Right lobe of liver (tissue), 6 donors: ENCODE results near the gene IFT27. TPM values are rescaled to one million over a fixed set of nuclear protein-coding genes. Genes with fewer than 3 reads are reported as not detected.

Source experiments
- ATAC-seq, 4 donors: fragments of 200-7000 bp; cut with Tn5 transposase; one replicate each; pipeline ENCODE4 v1.9.1; 2020; ENCODE audit warnings: mild to moderate bottlenecking in 4 of 4, moderate library complexity in 4 of 4
- DNase-seq, 3 donors: peaks; one replicate each; pipeline ENCODE4 v3.0.0-alpha.2; 2020
- H3K27ac ChIP-seq, 3 donors: fragments of 200-600 bp; one replicate each; pipeline ENCODE4 v1.8.0; 2022
- H3K27me3 ChIP-seq, 2 donors: fragments of 200-600 bp; one replicate each; pipeline ENCODE4 v1.8.0; 2022
- H3K36me3 ChIP-seq, 4 donors: fragments of 200-600 bp; sonication (generic) in 1 of 4; one replicate each; pipeline versions ENCODE4 v1.5.1 to v1.8.0; 2017 to 2022; ENCODE audit warnings: control low read depth in 1 of 4
- H3K4me1 ChIP-seq, 4 donors: fragments of 200-600 bp; sonication (generic) in 1 of 4; one replicate each; pipeline versions ENCODE4 v1.5.1 to v1.8.0; 2017 to 2022; ENCODE audit warnings: control low read depth in 1 of 4
- H3K4me3 ChIP-seq, 3 donors: fragments of 200-600 bp; one replicate each; pipeline ENCODE4 v1.8.0; 2022
- H3K9me3 ChIP-seq, 4 donors: fragments of 200-600 bp; sonication (generic) in 1 of 4; one replicate each; pipeline versions ENCODE4 v1.5.1 to v1.8.0; 2017 to 2022; ENCODE audit warnings: control low read depth in 1 of 4
- POLR2A ChIP-seq: fragments of 450-650 bp; IDR thresholded peaks from one replicate; pipeline ENCODE4 v1.6.1; 2017; ENCODE audit warnings: antibody characterized with exemption, mild to moderate bottlenecking
- WGBS: methylation state at CpG from one replicate; pipeline ENCODE4 v1.1.6; 2018; ENCODE audit warnings: low coverage, low lambda C conversion rate; ENCODE audit not compliant: insufficient coverage; ENCODE audit errors: missing lambda C conversion rate; 5-methylcytosine and 5-hydroxymethylcytosine counted together
- intact Hi-C, 2 donors: fragments of 100-400 bp; cut with DNase I; formaldehyde crosslinking; loops; one replicate each; pipeline versions ENCODE4 v1.11.2 to v1.14.1; 2022
- long read RNA-seq: library from polyadenylated mRNA; unstranded; transcript quantifications from one replicate; pipeline ENCODE4 v2.0.0, GENCODE V29; 2019
- total RNA-seq, 6 experiments: library from RNA; depleted of rRNA in 2 of 6; stranded (reverse); fragments of >200 nt in 2 of 6; fragmentation: NEBNext Ultra II Directional in 3 of 6; extraction: Animal tissue kit (Norgen Biotek cat#: 25700) in 3 of 6; gene quantifications; one replicate each; pipeline versions ENCODE4 v1.1.0 to v1.2.4, GENCODE V29; 2016 to 2023
- TF ChIP-seq, protein P1 (sequence below), 4 donors: fragments of 200-600 bp in 3 of 4; fragments of 450-650 bp in 1 of 4; IDR thresholded peaks; one replicate each; pipeline versions ENCODE4 v1.5.1 to v1.8.0; 2016 to 2022; ENCODE audit warnings: antibody characterized with exemption in 4 of 4, mild to moderate bottlenecking in 2 of 4
- donor health status: DM: no; HTN: yes; CAD: no.
- donor health status: DM: no; HTN: no; CAD: no.
- donor health status: DM: no; HTN: no; CAD: no.
- donor health status: DM: no; HTN: yes; CAD: no.
- donor health status: DM: no; HTN: yes; CAD: no.

Gene IFT27, protein sequence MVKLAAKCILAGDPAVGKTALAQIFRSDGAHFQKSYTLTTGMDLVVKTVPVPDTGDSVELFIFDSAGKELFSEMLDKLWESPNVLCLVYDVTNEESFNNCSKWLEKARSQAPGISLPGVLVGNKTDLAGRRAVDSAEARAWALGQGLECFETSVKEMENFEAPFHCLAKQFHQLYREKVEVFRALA
- total RNA-seq: 10 to 100 TPM; 10.3 to 17.4 (median 14.8) TPM
- long read RNA-seq, partial matches to known transcripts: 0 of 1 reads
- long read RNA-seq, other reads (novel, unspliced or antisense): 0 of 1 reads

DNA sequence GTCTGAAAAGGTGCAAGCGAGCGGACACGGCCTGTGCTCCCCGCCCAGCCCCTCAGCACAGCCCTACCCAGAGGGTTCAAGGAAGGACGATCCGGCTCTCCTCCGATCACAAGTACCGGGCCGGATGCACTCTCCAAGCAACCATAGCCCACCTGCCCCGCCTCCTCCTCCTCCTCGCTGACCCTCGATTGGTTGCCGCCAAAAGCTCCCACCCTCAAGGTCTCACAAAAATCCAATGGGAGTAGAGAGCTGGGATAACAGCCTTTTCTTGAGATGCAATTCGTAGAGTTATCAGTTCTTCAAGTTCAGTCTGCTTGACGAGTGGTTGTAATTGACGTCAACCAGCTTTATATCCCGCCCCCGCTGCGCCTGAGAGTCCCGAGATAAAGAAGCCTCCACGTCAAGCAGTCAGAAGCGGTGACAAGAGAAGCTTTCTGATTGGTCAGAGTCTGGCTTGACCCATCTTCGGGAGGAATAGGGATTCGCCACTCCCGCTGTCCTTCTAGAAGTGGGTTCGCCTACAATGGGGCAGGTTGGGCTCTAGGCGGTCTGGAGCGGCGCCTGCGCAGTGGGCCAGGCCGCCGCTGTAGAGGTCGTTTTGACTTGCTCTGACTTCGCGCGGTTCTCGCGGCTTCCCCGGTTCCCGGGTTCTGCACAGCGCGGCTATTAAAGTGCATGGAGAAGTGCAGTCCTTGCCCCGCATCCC, at the start of gene IFT27:
Gene IFT27 (minus strand): TSS at position 156 of the 706 bp plus-strand sequence. CDS start 412 bp downstream, outside the sequence.
- H3K9me3 ChIP-seq: no peaks in the 10 kb centered on the region
- under 1% methylated on average over 29 of the region's 43 CpGs for WGBS
- TF ChIP-seq, protein P1, sequence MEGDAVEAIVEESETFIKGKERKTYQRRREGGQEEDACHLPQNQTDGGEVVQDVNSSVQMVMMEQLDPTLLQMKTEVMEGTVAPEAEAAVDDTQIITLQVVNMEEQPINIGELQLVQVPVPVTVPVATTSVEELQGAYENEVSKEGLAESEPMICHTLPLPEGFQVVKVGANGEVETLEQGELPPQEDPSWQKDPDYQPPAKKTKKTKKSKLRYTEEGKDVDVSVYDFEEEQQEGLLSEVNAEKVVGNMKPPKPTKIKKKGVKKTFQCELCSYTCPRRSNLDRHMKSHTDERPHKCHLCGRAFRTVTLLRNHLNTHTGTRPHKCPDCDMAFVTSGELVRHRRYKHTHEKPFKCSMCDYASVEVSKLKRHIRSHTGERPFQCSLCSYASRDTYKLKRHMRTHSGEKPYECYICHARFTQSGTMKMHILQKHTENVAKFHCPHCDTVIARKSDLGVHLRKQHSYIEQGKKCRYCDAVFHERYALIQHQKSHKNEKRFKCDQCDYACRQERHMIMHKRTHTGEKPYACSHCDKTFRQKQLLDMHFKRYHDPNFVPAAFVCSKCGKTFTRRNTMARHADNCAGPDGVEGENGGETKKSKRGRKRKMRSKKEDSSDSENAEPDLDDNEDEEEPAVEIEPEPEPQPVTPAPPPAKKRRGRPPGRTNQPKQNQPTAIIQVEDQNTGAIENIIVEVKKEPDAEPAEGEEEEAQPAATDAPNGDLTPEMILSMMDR (IDR thresholded peaks at IDR 0.05): no peak
- peak; percentile 22 for TF ChIP-seq POLR2A

DNA sequence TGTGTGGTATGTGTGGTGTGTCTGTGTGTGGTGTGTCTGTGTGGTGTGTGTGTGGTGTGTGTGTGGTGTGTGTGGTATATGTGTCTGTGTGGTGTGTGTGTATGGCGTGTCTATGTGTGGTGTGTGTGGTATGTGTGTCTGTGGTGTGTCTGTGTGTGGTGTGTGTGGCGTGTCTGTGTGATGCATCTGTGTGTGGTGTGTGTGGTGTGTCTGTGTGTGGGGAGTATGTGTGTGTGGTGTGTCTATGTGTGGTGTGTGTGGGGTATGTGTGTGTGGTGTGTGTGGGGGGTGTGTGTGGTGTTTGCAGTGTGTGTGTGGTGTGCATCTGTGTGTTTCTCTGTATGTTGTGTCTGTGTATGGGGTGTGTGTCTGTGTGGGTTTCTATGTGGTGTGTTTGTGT, 48.7 kb upstream of the IFT27 start:
- whole genome bisulfite sequencing: 90% methylated on average over 1 of the region's 2 CpGs
- no peaks in the 10 kb centered on the region for H3K4me1 ChIP-seq
- no peaks in the 10 kb centered on the region for H3K27me3 ChIP-seq
- intact Hi-C loops: no loop called here
- no peak for DNase-seq
- no peak overlapping the region for H3K4me3 ChIP-seq
- H3K9me3 ChIP-seq: no peaks in the 10 kb centered on the region
- no peaks in the 10 kb centered on the region for H3K36me3 ChIP-seq
- TF ChIP-seq, protein P1 (IDR thresholded peaks at IDR 0.05): no peak
- TF ChIP-seq POLR2A: no peak
- no peak for ATAC-seq
- no peak overlapping the region for H3K27ac ChIP-seq

More for the DNA sequence above, at the start of gene IFT27:
- Histone ChIP-seq H3K27me3 (no peaks in the 10 kb centered on the region), H3K4me3 (peak within 1 kb of the TSS; percentile 76 to 93 (median 89)), H3K36me3 (no peaks in the 10 kb centered on the region), H3K27ac (peak within 1 kb of the TSS; percentile 41 to 77 (median 41)), H3K4me1 (peaks cover 0 to 12% (median 2%) of the 10 kb centered on the region in 4 donors)
- peak; percentile 95 to 100 (median 98) for DNase-seq
- ATAC-seq: peak; percentile 95 to 97 (median 96)
- intact Hi-C loops: no loop called here

DNA sequence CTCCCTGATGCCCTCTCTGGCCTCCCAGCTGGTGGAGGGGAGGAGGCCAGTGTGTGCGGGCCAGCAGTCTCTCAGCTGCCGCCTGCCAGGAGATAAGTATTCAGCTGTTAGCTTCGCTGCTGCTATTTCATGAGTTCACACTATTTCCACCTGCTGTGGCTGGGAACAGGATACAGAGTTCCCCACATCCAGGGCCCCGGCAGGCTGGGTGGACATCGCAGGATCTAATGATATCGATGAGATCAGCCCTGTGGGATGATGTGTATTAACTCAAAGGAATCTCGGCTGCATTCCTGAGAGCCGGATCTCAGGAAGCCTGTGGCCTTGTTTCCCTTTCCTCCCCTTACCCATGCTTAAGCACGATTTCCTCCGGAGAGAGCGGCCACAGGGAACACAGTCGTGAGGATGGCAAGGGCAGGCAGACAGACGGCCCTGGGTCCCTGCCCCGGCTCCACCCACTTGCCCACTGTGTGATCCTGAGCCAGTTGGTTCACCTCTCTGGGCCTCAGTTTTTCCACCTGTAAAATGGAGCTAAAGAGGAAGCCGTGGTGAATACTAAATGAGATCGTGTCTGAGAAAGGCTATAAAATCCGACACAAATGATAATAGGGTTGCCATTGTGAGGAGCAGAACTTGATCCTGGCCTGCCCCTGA, 47.4 kb upstream of the IFT27 start:
- WGBS: 33% methylated on average over 11 of the region's 17 CpGs
- H3K9me3 ChIP-seq: no peaks in the 10 kb centered on the region
- peaks cover 0 to 1% of the 10 kb centered on the region in 2 donors for H3K27me3 ChIP-seq
- H3K4me1 ChIP-seq: no peaks in the 10 kb centered on the region
- DNase-seq (no peak), ATAC-seq (peak in 3 of 4 donors; percentile 21 to 43 (median 28))
- TF ChIP-seq, protein P1 (IDR thresholded peaks at IDR 0.05): no peak
- TF ChIP-seq POLR2A: no peak
- H3K4me3 ChIP-seq: no peak overlapping the region
- no peaks in the 10 kb centered on the region for H3K36me3 ChIP-seq
- intact Hi-C loops: no loop called here
- no peak overlapping the region for H3K27ac ChIP-seq

DNA sequence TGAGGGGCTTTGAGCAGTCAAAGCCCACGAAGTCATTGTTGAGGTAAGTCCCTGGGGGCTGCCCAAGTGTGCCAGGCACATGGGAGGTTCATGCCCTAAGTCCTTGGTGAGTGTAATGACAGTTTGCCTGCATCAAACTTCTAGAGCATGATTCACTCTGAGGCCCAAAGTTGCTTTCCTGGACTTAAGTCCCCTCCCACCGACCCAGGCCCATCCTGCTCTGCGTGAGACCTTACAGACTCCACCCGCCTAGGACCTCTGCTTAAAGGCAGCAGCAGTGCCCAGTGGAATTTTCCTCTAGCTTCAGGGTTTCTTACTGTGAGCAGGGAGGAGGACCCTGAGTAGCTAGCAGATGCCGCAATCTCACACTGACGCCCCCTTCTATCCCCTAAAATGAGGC, 46.7 kb upstream of the IFT27 start:
- TF ChIP-seq POLR2A: no peak
- TF ChIP-seq, protein P1 (IDR thresholded peaks at IDR 0.05): no peak
- Histone ChIP-seq H3K4me1 (no peaks in the 10 kb centered on the region), H3K27me3 (peaks cover 0 to 7% of the 10 kb centered on the region in 2 donors), H3K27ac (no peak overlapping the region), H3K9me3 (no peaks in the 10 kb centered on the region), H3K4me3 (no peak overlapping the region), H3K36me3 (no peaks in the 10 kb centered on the region)
- no peak for DNase-seq
- 59% methylated on average over 5 of the region's 6 CpGs for WGBS
- ATAC-seq: no peak
- intact Hi-C loops: no loop called here
